NK-92 treated with Interleukin-12 subunit alpha and Interleukin-12 subunit beta, amount 100 ng/mL, for 24 hours (cell line): ENCODE results near the gene MYOCOS.

Experiments
- DNase-seq: peaks from one replicate; lab custom pipeline; 2025; lab: John Stamatoyannopoulos, UW

The MYOCOS gene

GRCh38 chr1:171663036-171663853, 41.2 kb downstream of the MYOCOS start:
- no peak for DNase-seq

- no peak for DNase-seq
Observed at GRCh38 chr1:171663854-171664575, 42.0 kb downstream of the MYOCOS start.

- DNase-seq = no peak
Observed at GRCh38 chr1:171664976-171665375, 42.9 kb downstream of the MYOCOS start.

GRCh38 chr1:171666114-171666769, 44.2 kb downstream of the MYOCOS start:
- DNase-seq = no peak

GRCh38 chr1:171668372-171668771, 46.3 kb downstream of the MYOCOS start:
- no peak for DNase-seq

GRCh38 chr1:171670739-171671138, 48.7 kb downstream of the MYOCOS start:
- DNase-seq = no peak

GRCh38 chr1:171674431-171675405, 52.7 kb downstream of the MYOCOS start:
- no peak for DNase-seq
